ENCODE measurements around the gene ERRFI1. TPM values are rescaled to one million over a fixed set of nuclear protein-coding genes. Genes with fewer than 3 reads are reported as not detected.

The ERRFI1 gene
- total and polyA plus RNA-seq, 10 donors, result 2.0 to 12.5 (median 7.9) TPM

DNA sequence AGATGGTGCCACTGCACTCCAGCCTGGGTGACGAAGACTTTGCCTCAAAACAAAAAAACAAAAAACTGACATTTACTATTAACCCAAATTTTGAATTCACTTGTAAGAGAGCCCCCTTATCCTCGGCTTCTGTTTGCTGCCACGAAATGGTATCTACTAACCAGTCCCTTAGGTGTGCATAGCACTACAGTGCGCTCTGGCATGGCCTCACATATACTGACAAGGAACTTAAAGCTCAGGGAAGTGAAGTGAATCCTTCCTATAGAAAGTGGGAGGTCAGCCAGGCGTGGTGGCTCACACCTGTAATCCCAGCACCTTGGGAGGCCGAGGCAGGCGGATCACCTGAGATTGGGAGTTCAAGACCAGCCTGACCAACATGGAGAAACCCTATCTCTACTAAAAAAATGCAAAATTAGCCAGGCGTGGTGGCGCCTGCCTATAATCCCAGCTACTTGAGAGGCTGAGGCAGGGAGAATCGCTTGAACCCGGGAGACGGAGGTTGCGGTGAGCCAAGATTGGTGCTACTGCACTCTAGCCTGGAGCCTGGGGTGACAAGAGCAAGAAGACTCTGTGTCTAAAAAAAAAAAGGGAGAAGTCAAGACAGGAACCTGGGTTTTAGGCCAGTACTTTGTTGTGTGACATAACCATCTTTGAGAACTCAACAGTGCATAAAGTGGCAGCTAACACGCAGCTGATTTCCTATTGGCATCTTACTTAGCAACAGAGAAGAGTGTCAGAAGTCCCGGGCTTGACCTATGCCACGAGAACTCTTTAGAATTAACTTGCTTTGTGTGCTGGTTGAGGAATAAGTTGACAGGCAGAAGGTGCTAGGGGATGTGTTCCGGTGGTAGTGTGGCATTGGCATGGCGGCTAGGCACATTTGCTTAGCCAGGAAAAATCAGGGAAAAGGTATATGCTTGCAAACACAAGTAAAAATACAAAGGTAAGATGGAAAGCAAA, 16.8 kb downstream of the ERRFI1 start:
- DNase-seq, result no peak
- Histone ChIP-seq H3K4me3 (no peak overlapping the region), H3K27me3 (replicated peaks in 1 of 7) (no peaks in the 10 kb centered on the region), H3K4me1 (peaks cover 0 to 18% (median 8%) of the 10 kb centered on the region in 6 donors), H3K9me3 (no peaks in the 10 kb centered on the region), H3K27ac (no peak overlapping the region), H3K36me3 (peaks cover 0 to 38% (median 4%) of the 10 kb centered on the region in 6 donors)
- TF ChIP-seq, protein P1, sequence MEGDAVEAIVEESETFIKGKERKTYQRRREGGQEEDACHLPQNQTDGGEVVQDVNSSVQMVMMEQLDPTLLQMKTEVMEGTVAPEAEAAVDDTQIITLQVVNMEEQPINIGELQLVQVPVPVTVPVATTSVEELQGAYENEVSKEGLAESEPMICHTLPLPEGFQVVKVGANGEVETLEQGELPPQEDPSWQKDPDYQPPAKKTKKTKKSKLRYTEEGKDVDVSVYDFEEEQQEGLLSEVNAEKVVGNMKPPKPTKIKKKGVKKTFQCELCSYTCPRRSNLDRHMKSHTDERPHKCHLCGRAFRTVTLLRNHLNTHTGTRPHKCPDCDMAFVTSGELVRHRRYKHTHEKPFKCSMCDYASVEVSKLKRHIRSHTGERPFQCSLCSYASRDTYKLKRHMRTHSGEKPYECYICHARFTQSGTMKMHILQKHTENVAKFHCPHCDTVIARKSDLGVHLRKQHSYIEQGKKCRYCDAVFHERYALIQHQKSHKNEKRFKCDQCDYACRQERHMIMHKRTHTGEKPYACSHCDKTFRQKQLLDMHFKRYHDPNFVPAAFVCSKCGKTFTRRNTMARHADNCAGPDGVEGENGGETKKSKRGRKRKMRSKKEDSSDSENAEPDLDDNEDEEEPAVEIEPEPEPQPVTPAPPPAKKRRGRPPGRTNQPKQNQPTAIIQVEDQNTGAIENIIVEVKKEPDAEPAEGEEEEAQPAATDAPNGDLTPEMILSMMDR (IDR thresholded peaks at IDR 0.05 in 8 of 11, conservative IDR thresholded peaks at IDR 0.05 in 3 of 11), result no peak
- TF ChIP-seq POLR2AphosphoS5 (IDR thresholded peaks at IDR 0.05) (no peak), POLR2A (IDR thresholded peaks at IDR 0.05) (no peak)
- intact Hi-C loops (cut with DNase I; ENCODE audit: low total_unique reads), result loop anchor here (10.0 kb wide), 2 partner anchors 305 to 335 kb away; partner anchors contain the start of gene SLC45A1
- WGBS, 5 donors, result 91 to 94% (median 94%) methylated on average over 18 of the region's 18 CpGs

DNA sequence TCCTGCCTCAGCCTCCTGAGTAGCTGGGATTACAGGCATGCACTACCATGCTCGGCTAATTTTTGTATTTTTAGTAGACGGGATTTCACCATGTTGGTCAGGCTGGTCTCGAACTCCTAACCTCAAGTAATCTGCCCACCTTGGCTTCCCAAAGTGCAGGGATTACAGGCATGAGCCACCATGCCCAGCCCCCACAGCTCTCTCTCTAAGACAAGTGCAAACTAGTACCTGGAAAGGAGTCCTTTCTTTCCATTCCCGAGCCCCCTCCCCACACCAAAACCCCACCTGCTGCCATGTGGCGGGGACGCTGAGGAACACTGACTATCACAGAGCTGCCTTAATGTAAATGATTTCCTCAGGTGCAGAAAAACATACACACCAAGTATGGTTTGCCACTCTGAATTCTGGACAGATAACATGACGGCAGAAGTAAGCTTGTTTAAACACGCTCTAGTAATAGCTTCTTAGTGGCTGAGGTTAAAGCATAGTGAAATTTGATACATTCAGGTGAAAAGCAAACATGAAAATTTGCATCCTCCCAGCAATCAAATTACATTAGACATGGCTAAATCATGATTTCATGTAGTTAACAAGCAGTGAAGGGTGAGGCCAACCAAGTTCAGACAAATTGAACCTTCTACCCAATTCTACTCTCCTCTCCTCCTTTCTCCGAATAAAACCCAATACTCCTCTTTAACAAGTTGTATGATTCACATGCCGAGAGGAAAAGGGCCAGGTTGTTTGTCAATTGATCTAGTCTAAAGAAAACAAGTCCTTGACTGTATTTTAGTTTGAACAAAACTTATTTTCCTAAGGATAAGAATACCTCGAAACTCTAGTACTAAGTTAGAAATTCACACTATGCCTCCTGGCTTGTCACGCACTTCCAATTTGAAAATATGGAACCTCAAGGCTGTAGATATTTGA, 19.8 kb downstream of the ERRFI1 start:
- Histone ChIP-seq H3K36me3 (peaks cover 0 to 12% (median 0%) of the 10 kb centered on the region in 6 donors), H3K9me3 (no peaks in the 10 kb centered on the region), H3K4me3 (no peak overlapping the region), H3K27ac (peak overlapping the region in 2 of 8 donors; percentile 48 to 56), H3K4me1 (peaks cover 0 to 19% (median 8%) of the 10 kb centered on the region in 6 donors), H3K27me3 (replicated peaks in 1 of 7) (no peaks in the 10 kb centered on the region)
- intact Hi-C loops (cut with DNase I; ENCODE audit: low total_unique reads), result no loop called here
- DNase-seq, result no peak
- TF ChIP-seq POLR2AphosphoS5 (IDR thresholded peaks at IDR 0.05), result no peak
- TF ChIP-seq, protein P1 (IDR thresholded peaks at IDR 0.05 in 8 of 11, conservative IDR thresholded peaks at IDR 0.05 in 3 of 11), result no peak
- TF ChIP-seq POLR2A (IDR thresholded peaks at IDR 0.05), result no peak
- 93 to 97% (median 95%) methylated on average over 12 of the region's 12 CpGs for WGBS, 5 donors

DNA sequence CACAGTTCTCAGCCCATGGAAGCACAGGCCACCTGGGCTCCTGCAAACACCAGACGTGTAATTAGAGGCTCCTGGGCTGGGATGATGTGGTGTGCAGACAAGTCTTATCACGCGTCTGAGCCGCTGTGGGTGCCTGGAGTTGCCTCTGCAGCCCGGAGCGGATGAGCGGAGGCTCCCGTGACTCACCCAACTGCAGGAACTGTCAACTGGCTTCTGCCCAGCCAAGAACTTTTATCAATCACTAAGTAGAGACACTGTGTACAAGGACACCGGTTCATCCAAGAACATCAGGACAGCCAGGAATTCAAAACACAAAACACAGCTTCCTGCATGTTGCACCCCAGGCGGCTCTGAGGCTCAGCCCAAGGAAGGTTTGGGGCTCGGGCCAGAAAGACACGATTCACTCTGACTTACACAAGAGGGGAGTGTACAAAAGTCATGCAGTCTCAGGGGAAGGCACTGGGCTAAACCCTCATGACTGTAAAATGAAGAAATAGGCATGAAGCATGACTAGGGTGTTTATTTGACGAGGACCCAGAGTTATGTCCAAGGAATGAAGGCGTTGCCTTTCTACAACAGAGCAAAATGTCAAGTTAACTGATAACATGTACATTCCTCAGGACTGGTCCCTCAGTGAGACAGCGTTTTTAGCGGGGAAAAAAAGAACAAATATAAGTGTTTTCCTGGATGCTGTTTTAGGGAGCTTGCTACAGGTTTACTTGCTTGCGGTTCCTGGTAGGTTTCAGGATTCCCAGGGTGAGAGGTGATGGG, 21.1 kb downstream of the ERRFI1 start:
- 47 to 78% (median 63%) methylated on average over 17 of the region's 17 CpGs for WGBS, 5 donors
- H3K4me3 ChIP-seq, result no peak overlapping the region
- no peaks in the 10 kb centered on the region for H3K9me3 ChIP-seq
- no peaks in the 10 kb centered on the region for H3K27me3 ChIP-seq (replicated peaks in 1 of 7)
- no peak for DNase-seq
- TF ChIP-seq POLR2AphosphoS5 (IDR thresholded peaks at IDR 0.05) (peak; percentile 55 to 72 (median 59)), POLR2A (IDR thresholded peaks at IDR 0.05) (no peak)
- intact Hi-C loops (cut with DNase I; ENCODE audit: low total_unique reads), result no loop called here
- H3K4me1 ChIP-seq, result peaks cover 0 to 19% (median 8%) of the 10 kb centered on the region in 6 donors
- peak overlapping the region in 5 of 8 donors; percentile 17 to 57 (median 48) for H3K27ac ChIP-seq
- H3K36me3 ChIP-seq, result peaks cover 0 to 12% (median 0%) of the 10 kb centered on the region in 6 donors

All from spleen (tissue), 11 donors.